ENCODE measurements around the gene OR5V1.

- TF ChIP-seq TAF1 (IDR thresholded peaks at IDR 0.05; ENCODE audit: borderline replicate concordance, insufficient read depth, low read length) (no peak), POLR2AphosphoS5 (IDR thresholded peaks at IDR 0.05; ENCODE audit: low read depth, low read length) (no peak), REST (IDR thresholded peaks at IDR 0.05; ENCODE audit: insufficient read depth in 1 of 2, low read depth in 2 of 2, low read length in 2 of 2) (no peak), SIN3A (IDR thresholded peaks at IDR 0.05; ENCODE audit: borderline replicate concordance, insufficient read depth, low read length) (no peak)
Observed at GRCh38 chr6:29376003-29376402, 7.3 kb upstream of the OR5V1 start.

Measured in PFSK-1 (cell line).